H1 (cell line): ENCODE measurements around the gene RELL2. TPM values are rescaled to one million over a fixed set of nuclear protein-coding genes. Genes with fewer than 3 reads are reported as not detected.

Source experiments
- CTCF ChIA-PET: fragments of 300-600 bp; sonication (Branson Sonifier 250); formaldehyde crosslinking; loops from one replicate; lab custom pipeline; 2021; ENCODE audit not compliant: partially characterized antibody; lab: Charles Lee
- POLR2A ChIA-PET: fragments of 300-600 bp; sonication (Branson Sonifier 250); formaldehyde crosslinking; loops from one replicate; lab custom pipeline; 2021; ENCODE audit warnings: inconsistent platforms; ENCODE audit not compliant: partially characterized antibody; lab: Charles Lee
- DNase-seq, 2 experiments: peaks; one replicate each; pipeline versions ENCODE4 v3.0.0 to v3.0.0-alpha.2; 2010 to 2022; ENCODE audit warnings: low spot score in 2 of 2, low read depth in 1 of 2, mixed read lengths in 1 of 2
- FAIRE-seq: peaks from 2 replicates; lab custom pipeline; 2011; peaks lifted over from hg19 to GRCh38; lab: Jason Lieb, UNC
- H2AFZ ChIP-seq: 2 replicates; pipeline ENCODE4 v1.8.1; 2012; ENCODE audit warnings: low read length, inconsistent platforms
- H2AK5ac ChIP-seq: 2 replicates; pipeline ENCODE4 v1.6.1; 2013; ENCODE audit warnings: low read depth, low read length
- H2BK120ac ChIP-seq: replicated peaks from 2 replicates; pipeline ENCODE3; 2013; ENCODE audit warnings: low read depth, low read length, inconsistent platforms
- H2BK12ac ChIP-seq: 2 replicates; pipeline ENCODE4 v1.6.1; 2013; ENCODE audit warnings: low read depth, low read length
- H2BK15ac ChIP-seq: 2 replicates; pipeline ENCODE4 v1.6.1; 2013; ENCODE audit warnings: low read length
- H2BK20ac ChIP-seq: 2 replicates; pipeline ENCODE4 v1.6.1; 2013; ENCODE audit warnings: low read length
- H2BK5ac ChIP-seq: 2 replicates; pipeline ENCODE4 v1.6.1; 2013; ENCODE audit warnings: low read depth, low read length
- H3K14ac ChIP-seq: 2 replicates; pipeline ENCODE4 v1.6.1; 2013; ENCODE audit warnings: inconsistent platforms; ENCODE audit not compliant: insufficient read length
- H3K18ac ChIP-seq: 2 replicates; pipeline ENCODE4 v1.6.1; 2013; ENCODE audit warnings: low read length; ENCODE audit errors: extremely low read depth
- H3K23ac ChIP-seq: 2 replicates; pipeline ENCODE4 v1.6.1; 2013; ENCODE audit warnings: inconsistent platforms; ENCODE audit not compliant: insufficient read length
- H3K23me2 ChIP-seq: 2 replicates; pipeline ENCODE4 v1.6.1; 2013; ENCODE audit warnings: low read depth, low read length
- H3K27ac ChIP-seq: 2 replicates; pipeline ENCODE4 v1.6.1; 2011; ENCODE audit warnings: low read depth, low read length, inconsistent platforms
- H3K27me3 ChIP-seq, 4 experiments: replicated peaks in 1 of 4; 1 replicate in 1 of 4; 2 replicates in 3 of 4; pipeline versions ENCODE4 v1.6.1 to v1.8.1; 2011 to 2013; ENCODE audit warnings: low read length in 3 of 4, mild to moderate bottlenecking in 3 of 4, inconsistent platforms in 2 of 4, mixed read lengths in 2 of 4, moderate library complexity in 1 of 4; ENCODE audit not compliant: control insufficient read depth in 3 of 4, insufficient read depth in 3 of 4; ENCODE audit errors: extremely low read depth in 1 of 4
- H3K36me3 ChIP-seq, 4 experiments: 2 replicates each; pipeline versions ENCODE4 v1.6.1 to v1.8.1; 2011 to 2013; ENCODE audit warnings: mild to moderate bottlenecking in 4 of 4, low read length in 3 of 4, moderate library complexity in 2 of 4, control low read depth in 1 of 4, inconsistent platforms in 1 of 4; ENCODE audit not compliant: insufficient read depth in 4 of 4, control insufficient read depth in 2 of 4
- H3K4ac ChIP-seq: replicated peaks from 2 replicates; pipeline ENCODE3; 2013; ENCODE audit warnings: low read length, low read depth, mixed read lengths, inconsistent platforms; ENCODE audit not compliant: insufficient read length
- H3K4me1 ChIP-seq, 4 experiments: replicated peaks in 1 of 4; 1 replicate in 1 of 4; 2 replicates in 3 of 4; pipeline versions ENCODE4 v1.6.1 to v1.8.1; 2011 to 2013; ENCODE audit warnings: low read length in 3 of 4, inconsistent platforms in 2 of 4, mixed read lengths in 1 of 4; ENCODE audit not compliant: insufficient read depth in 4 of 4, control insufficient read depth in 3 of 4
- H3K4me2 ChIP-seq, 2 experiments: 2 replicates each; pipeline versions ENCODE4 v1.6.1 to v1.8.1; 2011 to 2013; ENCODE audit warnings: low read depth in 2 of 2, low read length in 2 of 2, control low read depth in 1 of 2, inconsistent platforms in 1 of 2, mild to moderate bottlenecking in 1 of 2; ENCODE audit not compliant: insufficient read depth in 1 of 2
- H3K4me3 ChIP-seq, 4 experiments: fragments of 200-600, 300-600 bp in 1 of 4; sonication (generic), shearing (Covaris generic), sonication (Bioruptor Twin) in 1 of 4; 2 replicates each; pipeline versions ENCODE4 v1.5.1 to v1.8.1; 2011 to 2016; ENCODE audit warnings: low read length in 4 of 4, low read depth in 3 of 4, control low read depth in 2 of 4, inconsistent platforms in 2 of 4, mild to moderate bottlenecking in 2 of 4, mixed read lengths in 1 of 4, moderate library complexity in 1 of 4; ENCODE audit not compliant: insufficient read depth in 2 of 4; ENCODE audit errors: extremely low read depth in 1 of 4
- H3K56ac ChIP-seq: replicated peaks from 2 replicates; pipeline ENCODE3; 2013; ENCODE audit warnings: low read depth, mild to moderate bottlenecking, mixed read lengths, low read length, inconsistent platforms; ENCODE audit not compliant: insufficient read length
- H3K79me1 ChIP-seq: 2 replicates; pipeline ENCODE4 v1.6.1; 2013; ENCODE audit warnings: low read depth, low read length, control low read depth
- H3K79me2 ChIP-seq, 2 experiments: 2 replicates each; pipeline versions ENCODE4 v1.6.1 to v1.8.1; 2012 to 2013; ENCODE audit warnings: low read length in 2 of 2, mild to moderate bottlenecking in 2 of 2, inconsistent platforms in 1 of 2; ENCODE audit not compliant: insufficient read depth in 2 of 2, control insufficient read depth in 1 of 2
- H3K9ac ChIP-seq, 4 experiments: replicated peaks in 1 of 4; 1 replicate in 1 of 4; 2 replicates in 3 of 4; pipeline versions ENCODE4 v1.6.1 to v1.8.1; 2011 to 2013; ENCODE audit warnings: low read depth in 3 of 4, low read length in 3 of 4, control low read depth in 2 of 4, mild to moderate bottlenecking in 2 of 4, moderate library complexity in 2 of 4, inconsistent platforms in 1 of 4; ENCODE audit errors: extremely low read depth in 1 of 4
- H3K9me3 ChIP-seq, 2 experiments: 2 replicates each; pipeline versions ENCODE4 v1.6.1 to v1.8.1; 2012 to 2013; ENCODE audit warnings: mild to moderate bottlenecking in 2 of 2, moderate library complexity in 2 of 2, control low read depth in 1 of 2, inconsistent platforms in 1 of 2, low read depth in 1 of 2, low read length in 1 of 2, mixed read lengths in 1 of 2; ENCODE audit not compliant: insufficient read depth in 2 of 2
- H4K20me1 ChIP-seq, 2 experiments: replicated peaks in 1 of 2; 2 replicates each; pipeline versions ENCODE3 to v1.8.1; 2011 to 2013; ENCODE audit warnings: inconsistent platforms in 2 of 2, low read length in 2 of 2, mild to moderate bottlenecking in 1 of 2; ENCODE audit not compliant: insufficient read depth in 2 of 2, control insufficient read depth in 1 of 2
- H4K5ac ChIP-seq: 2 replicates; pipeline ENCODE4 v1.6.1; 2013; ENCODE audit warnings: low read length, low read depth, mixed read lengths, inconsistent platforms; ENCODE audit not compliant: insufficient read length
- H4K8ac ChIP-seq: 2 replicates; pipeline ENCODE4 v1.8.0; 2013; ENCODE audit warnings: mild to moderate bottlenecking, moderate library complexity, low read length, inconsistent platforms; ENCODE audit not compliant: insufficient read depth; ENCODE audit errors: extremely low read depth
- H4K91ac ChIP-seq: replicated peaks from 2 replicates; pipeline ENCODE3; 2013; ENCODE audit warnings: low read length, mixed read lengths, inconsistent platforms; ENCODE audit not compliant: insufficient read length
- CREB1 ChIP-seq: IDR thresholded peaks from 2 replicates; pipeline ENCODE4 v1.6.1; 2012; ENCODE audit warnings: inconsistent platforms
- GTF2F1 ChIP-seq: IDR thresholded peaks from 2 replicates; pipeline ENCODE4 v1.6.1; 2012; ENCODE audit warnings: low read depth, low read length, improper control_type of control experiment, borderline replicate concordance
- HDAC2 ChIP-seq, 2 experiments: fragments of 300-600 bp in 1 of 2; sonication (generic) in 1 of 2; IDR thresholded peaks; 2 replicates each; pipeline ENCODE4 v1.6.1; 2011 to 2012; ENCODE audit warnings: low read depth in 2 of 2, low read length in 2 of 2, mild to moderate bottlenecking in 2 of 2, moderate library complexity in 2 of 2, borderline replicate concordance in 1 of 2, inconsistent platforms in 1 of 2
- JUN ChIP-seq: IDR thresholded peaks from 2 replicates; pipeline ENCODE4 v1.6.1; 2011; ENCODE audit warnings: low read depth, mild to moderate bottlenecking, improper control_type of control experiment, low read length
- JUND ChIP-seq: IDR thresholded peaks from 2 replicates; pipeline ENCODE4 v1.6.1; 2011; ENCODE audit warnings: mild to moderate bottlenecking, improper control_type of control experiment, low read length
- KDM4A ChIP-seq: IDR thresholded peaks from one replicate; pipeline ENCODE4 v1.7.1; 2012; ENCODE audit warnings: low read depth, mild to moderate bottlenecking, moderate library complexity, low read length, inconsistent platforms; ENCODE audit not compliant: severe bottlenecking
- POLR2A ChIP-seq, 2 experiments: IDR thresholded peaks; 1 replicate in 1 of 2; 2 replicates in 1 of 2; pipeline ENCODE4 v1.6.1; 2011; ENCODE audit warnings: low read depth in 2 of 2, low read length in 2 of 2, mild to moderate bottlenecking in 2 of 2; ENCODE audit errors: control extremely low read depth in 1 of 2
- SIX5 ChIP-seq: IDR thresholded peaks from 2 replicates; pipeline ENCODE4 v1.6.1; 2011; ENCODE audit warnings: mild to moderate bottlenecking, low read depth, low read length
- ZNF274 ChIP-seq: IDR thresholded peaks from 2 replicates; pipeline ENCODE4 v1.7.0; 2012; ENCODE audit warnings: low read length, borderline replicate concordance; ENCODE audit errors: extremely low read depth
- WGBS, 2 experiments: shearing (Covaris generic) in 1 of 2; methylation state at CpG; one replicate each; pipeline versions ENCODE4 v1.1.6 to v1.1.7; 2013 to 2015; ENCODE audit warnings: low lambda C conversion rate in 2 of 2, mixed read lengths in 2 of 2, inconsistent platforms in 1 of 2, low coverage in 1 of 2, missing lambda C conversion rate in 1 of 2; ENCODE audit not compliant: insufficient replicate concordance in 2 of 2, insufficient coverage in 1 of 2, insufficient read length in 1 of 2; ENCODE audit errors: extremely low coverage in 1 of 2, missing lambda C conversion rate in 1 of 2; 5-methylcytosine and 5-hydroxymethylcytosine counted together
- polyA plus RNA-seq, 7 experiments: library from polyadenylated mRNA; depleted of rRNA in 3 of 7; stranded (reverse) in 5 of 7; unstranded in 2 of 7; fragments of >200 nt in 5 of 7; fragments of 200-250 nt in 2 of 7; gene quantifications; 1 replicate in 5 of 7; 2 replicates in 1 of 7; 4 replicates in 1 of 7; pipeline versions ENCODE4 v1.2.1 to v1.2.3, GENCODE V29; 2011 to 2013; ENCODE audit warnings: missing spikeins in 2 of 7, mixed read lengths in 2 of 7
- total RNA-seq: library from RNA; stranded (reverse); fragmentation: NEBNext Ultra II Directional; extraction: Animal tissue kit (Norgen Biotek cat#: 25700); gene quantifications from 2 replicates; pipeline ENCODE4 v1.2.1, GENCODE V29; 2021
- TF ChIP-seq, protein P1 (sequence below): IDR thresholded peaks from 2 replicates; pipeline ENCODE4 v1.6.1; 2012; ENCODE audit warnings: inconsistent platforms

The RELL2 gene
- total and polyA plus RNA-seq, 2 of the 8 experiments (the other 6 are each of a cell fraction or from before 2014, with no cell fraction given): 18.6 to 23.7 TPM

GRCh38 chr5:141618804-141619554 lies 17.8 kb upstream of the RELL2 start, which contains the start of gene DIAPH1:
TSS of gene DIAPH1 (minus strand) at chr5:141619000. CDS start at chr5:141618914, 86 bp downstream.
- Histone ChIP-seq H3K9ac (peak within 1 kb of the TSS; percentile 63 to 85 (median 67)), H2BK5ac (peak within 1 kb of the TSS; percentile 53; the same call in 1 of the 2 replicates), H3K79me1 (no peaks in the 10 kb centered on the region), H4K5ac (no peak within 1 kb of the TSS), H3K56ac (peak within 1 kb of the TSS; percentile 37), H4K8ac (peak within 1 kb of the TSS; percentile 68), H2BK20ac (no peak within 1 kb of the TSS), H4K91ac (no peak within 1 kb of the TSS), H3K4ac (peak within 1 kb of the TSS; percentile 49), H3K9me3 (no peaks in the 10 kb centered on the region), H2BK120ac (peak within 1 kb of the TSS; percentile 77), H3K4me1 (peaks cover 2 to 7% (median 4%) of the 10 kb centered on the region in 4 experiments; a peak in 3 of 7 replicates), H3K27me3 (no peaks in the 10 kb centered on the region), H3K27ac (peak within 1 kb of the TSS; percentile 77), H4K20me1 (peaks cover 0 to 4% of the 10 kb centered on the region in 2 experiments), H3K14ac (no peak within 1 kb of the TSS), H2AK5ac (no peak within 1 kb of the TSS; the same call in 1 of the 2 replicates), H3K79me2 (peaks cover 8 to 35% of the 10 kb centered on the region in 2 experiments), H3K4me3 (peak within 1 kb of the TSS; percentile 74 to 97 (median 84)), H3K36me3 (peaks cover 2 to 23% (median 17%) of the 10 kb centered on the region in 4 experiments; a peak in 7 of 8 replicates), H3K23ac (no peak within 1 kb of the TSS), H2AFZ (no peak within 1 kb of the TSS), H2BK12ac (no peak within 1 kb of the TSS), H2BK15ac (no peak within 1 kb of the TSS), H3K18ac (peak within 1 kb of the TSS; percentile 32; the same call in 1 of the 2 replicates), H3K4me2 (peak within 1 kb of the TSS; percentile 93 to 99), H3K23me2 (peaks cover 3% of the 10 kb centered on the region; the same call in 1 of the 2 replicates)
- FAIRE-seq (no peak), DNase-seq (peak; percentile 92 to 94)
- WGBS, 2 experiments: 15% methylated on average over 15 of the region's 70 CpGs; no CpG with 5 or more reads in 1 of the 2 experiments
- CTCF ChIA-PET: interaction anchor here (0.8 to 11.4 kb wide), 22 partner anchors 9 to 350 kb away, joined by 3 to 150 read pairs (median 6); partner anchors contain the start of genes FCHSD1, HDAC3, RELL2 and RNF14
- POLR2A ChIA-PET: interaction anchor here (0.6 to 8.2 kb wide), 22 partner anchors 8 to 351 kb away, joined by 3 to 75 read pairs (median 4); partner anchors contain the start of genes FCHSD1, HDAC3, RELL2 and TAF7
- peak; percentile 88 for TF ChIP-seq JUND
- peak; percentile 41; the same call in 1 of the 2 replicates for TF ChIP-seq SIX5
- TF ChIP-seq, protein P1, sequence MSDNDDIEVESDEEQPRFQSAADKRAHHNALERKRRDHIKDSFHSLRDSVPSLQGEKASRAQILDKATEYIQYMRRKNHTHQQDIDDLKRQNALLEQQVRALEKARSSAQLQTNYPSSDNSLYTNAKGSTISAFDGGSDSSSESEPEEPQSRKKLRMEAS: peak; percentile 96
- TF ChIP-seq HDAC2 (IDR thresholded peaks at IDR 0.05; ENCODE audit: borderline replicate concordance in 1 of 2, low read depth in 2 of 2, low read length in 2 of 2): peak; percentile 8 to 96; a peak in 3 of 4 replicates
- TF ChIP-seq GTF2F1: no peak; the same call in 1 of the 2 replicates
- no peak for TF ChIP-seq KDM4A
- TF ChIP-seq ZNF274: no peak
- peak; percentile 67; the same call in 1 of the 2 replicates for TF ChIP-seq CREB1
- no peak for TF ChIP-seq JUN
- peak in 1 of 2 experiments; percentile 74; a peak in 1 of 3 replicates for TF ChIP-seq POLR2A (IDR thresholded peaks at IDR 0.05; ENCODE audit: control extremely low read depth in 1 of 2, low read depth in 2 of 2, low read length in 2 of 2)
